SK-N-SH (cell line): ENCODE data around the gene TAF4.

Experiments
- CTCF ChIP-seq: fragments of 200-600 bp; sonication (generic); IDR thresholded peaks from 2 replicates; pipeline ENCODE4 v1.6.1; 2017; ENCODE audit warnings: antibody characterized with exemption, mild to moderate bottlenecking, moderate library complexity
- MEF2A ChIP-seq: IDR thresholded peaks from 2 replicates; pipeline ENCODE4 v1.4.0; 2012; ENCODE audit warnings: low read depth, borderline replicate concordance
- NRF1 ChIP-seq: IDR thresholded peaks from 2 replicates; pipeline ENCODE4 v1.6.1; 2012; ENCODE audit warnings: low read depth, mild to moderate bottlenecking, low read length
- RCOR1 ChIP-seq: fragments of 150-350 bp; IDR thresholded peaks from 2 replicates; pipeline ENCODE4 v1.6.1; 2017; ENCODE audit warnings: antibody characterized with exemption, low read length

DNA sequence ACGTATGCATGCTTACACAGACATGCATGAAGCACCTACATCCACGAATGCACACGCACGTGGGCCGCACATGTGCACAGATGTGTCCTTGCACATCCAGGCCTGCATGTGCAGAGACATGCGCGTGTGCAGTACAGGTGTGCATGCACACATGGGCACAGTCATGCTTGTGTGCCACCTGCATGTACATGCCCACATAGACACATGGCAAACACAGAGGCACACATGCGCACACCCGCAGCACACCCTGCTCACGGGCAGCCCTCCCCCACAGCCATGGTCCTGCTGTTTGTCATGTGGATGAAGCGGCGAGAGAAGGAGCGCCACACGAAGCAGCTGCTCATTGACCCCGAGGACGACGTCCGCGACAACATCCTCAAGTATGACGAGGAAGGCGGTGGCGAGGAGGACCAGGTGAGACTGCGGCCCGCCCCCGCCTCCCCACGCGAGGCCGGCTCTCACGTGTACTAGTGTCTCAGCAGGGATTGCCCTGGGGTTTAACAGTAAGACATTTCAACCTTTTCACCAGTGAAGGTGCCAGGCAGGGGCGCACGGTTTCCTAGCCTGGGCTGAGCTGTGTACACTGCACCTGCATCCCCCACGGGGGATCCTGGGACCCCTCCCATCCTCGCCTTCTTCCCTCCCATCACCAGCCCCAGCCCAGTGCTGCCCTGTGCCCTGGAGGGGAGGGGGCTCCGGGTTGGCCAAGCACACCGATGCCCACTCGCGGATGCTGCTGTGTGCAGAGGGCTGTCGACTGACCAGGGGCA lies 132.8 kb downstream of the TAF4 start:
- TF ChIP-seq CTCF = no peak
- no peak for TF ChIP-seq NRF1
- TF ChIP-seq MEF2A = no peak
- TF ChIP-seq RCOR1 = no peak
